HFF-Myc (cell line): Measurements from ENCODE around the gene TMEM151B.
A peak's percentile ranks its signal among the peaks of the same experiment; 100 is the strongest.

ENCODE experiments used
- DNase-seq: peaks from one replicate; pipeline ENCODE4 v3.0.0-alpha.2; 2011; ENCODE audit warnings: low read depth; ENCODE audit errors: extremely low read depth
- H3K4me3 ChIP-seq: replicated peaks from 2 replicates; pipeline ENCODE4 v1.5.1; 2011; ENCODE audit warnings: low read depth, mild to moderate bottlenecking, control low read depth, low read length
- TF ChIP-seq, protein P1 (sequence below): IDR thresholded peaks from 2 replicates; pipeline ENCODE4 v1.5.1; 2012; ENCODE audit warnings: mild to moderate bottlenecking, low read depth, low read length, control low read depth; ENCODE audit errors: missing control alignments

Gene TMEM151B

DNA sequence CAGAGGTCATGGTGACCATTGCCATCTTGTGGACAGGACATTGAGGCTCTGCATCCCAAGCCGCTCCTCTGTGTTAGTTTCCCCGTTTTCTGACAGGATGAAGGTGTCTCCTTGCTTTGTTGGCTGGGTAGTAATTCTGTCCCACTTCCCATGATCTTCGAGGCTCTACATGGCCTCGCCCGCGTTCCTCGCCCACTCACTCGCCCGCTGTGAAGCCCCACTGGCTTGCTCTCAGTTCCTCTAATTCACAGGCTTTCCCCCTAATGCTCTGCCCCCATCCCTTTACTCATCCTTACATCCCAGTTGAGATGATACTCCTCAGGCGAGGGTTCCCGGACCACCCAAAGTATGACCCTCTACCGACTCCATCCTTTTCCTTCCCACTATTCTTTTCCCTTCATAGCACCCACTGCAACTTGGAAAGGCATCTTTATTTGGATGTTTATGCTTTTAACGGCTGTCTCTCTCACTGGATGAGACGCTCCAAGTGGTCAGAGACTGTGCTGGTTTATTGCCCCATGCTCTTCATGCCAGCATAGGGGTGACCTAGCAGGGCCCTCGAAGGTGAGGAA lies 12.4 kb upstream of the TMEM151B start:
- peak overlapping the region; percentile 93 for H3K4me3 ChIP-seq
- TF ChIP-seq, protein P1, sequence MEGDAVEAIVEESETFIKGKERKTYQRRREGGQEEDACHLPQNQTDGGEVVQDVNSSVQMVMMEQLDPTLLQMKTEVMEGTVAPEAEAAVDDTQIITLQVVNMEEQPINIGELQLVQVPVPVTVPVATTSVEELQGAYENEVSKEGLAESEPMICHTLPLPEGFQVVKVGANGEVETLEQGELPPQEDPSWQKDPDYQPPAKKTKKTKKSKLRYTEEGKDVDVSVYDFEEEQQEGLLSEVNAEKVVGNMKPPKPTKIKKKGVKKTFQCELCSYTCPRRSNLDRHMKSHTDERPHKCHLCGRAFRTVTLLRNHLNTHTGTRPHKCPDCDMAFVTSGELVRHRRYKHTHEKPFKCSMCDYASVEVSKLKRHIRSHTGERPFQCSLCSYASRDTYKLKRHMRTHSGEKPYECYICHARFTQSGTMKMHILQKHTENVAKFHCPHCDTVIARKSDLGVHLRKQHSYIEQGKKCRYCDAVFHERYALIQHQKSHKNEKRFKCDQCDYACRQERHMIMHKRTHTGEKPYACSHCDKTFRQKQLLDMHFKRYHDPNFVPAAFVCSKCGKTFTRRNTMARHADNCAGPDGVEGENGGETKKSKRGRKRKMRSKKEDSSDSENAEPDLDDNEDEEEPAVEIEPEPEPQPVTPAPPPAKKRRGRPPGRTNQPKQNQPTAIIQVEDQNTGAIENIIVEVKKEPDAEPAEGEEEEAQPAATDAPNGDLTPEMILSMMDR = no peak
- no peak for DNase-seq

DNA sequence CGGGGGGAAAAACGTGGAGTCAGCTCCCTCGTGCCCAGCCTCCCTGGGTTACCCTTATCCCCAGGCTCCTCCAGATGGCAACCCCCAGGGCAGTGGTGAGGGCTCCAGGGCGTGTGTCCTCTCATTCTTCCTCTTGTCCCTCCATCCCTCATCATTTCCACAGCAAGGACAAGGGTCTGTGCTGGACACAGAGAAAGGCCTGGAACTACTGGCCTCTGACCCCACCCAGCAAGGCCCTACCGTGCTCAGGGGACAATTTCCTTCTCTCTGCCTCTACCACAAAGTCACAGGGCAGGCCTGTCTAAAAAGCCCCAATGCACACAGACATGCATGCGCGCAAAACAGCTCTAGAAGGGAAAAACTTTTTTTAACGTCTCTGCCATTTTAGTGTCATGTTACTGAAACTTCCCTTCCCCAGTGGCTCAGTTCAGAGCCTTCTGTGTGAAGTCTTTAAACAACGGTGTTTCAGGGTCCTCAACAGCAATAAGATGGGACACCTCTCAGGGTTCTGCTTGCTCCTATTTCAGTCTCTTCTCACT lies 11.9 kb upstream of the TMEM151B start:
- no peak overlapping the region for H3K4me3 ChIP-seq
- DNase-seq = no peak
- TF ChIP-seq, protein P1 = no peak

DNA sequence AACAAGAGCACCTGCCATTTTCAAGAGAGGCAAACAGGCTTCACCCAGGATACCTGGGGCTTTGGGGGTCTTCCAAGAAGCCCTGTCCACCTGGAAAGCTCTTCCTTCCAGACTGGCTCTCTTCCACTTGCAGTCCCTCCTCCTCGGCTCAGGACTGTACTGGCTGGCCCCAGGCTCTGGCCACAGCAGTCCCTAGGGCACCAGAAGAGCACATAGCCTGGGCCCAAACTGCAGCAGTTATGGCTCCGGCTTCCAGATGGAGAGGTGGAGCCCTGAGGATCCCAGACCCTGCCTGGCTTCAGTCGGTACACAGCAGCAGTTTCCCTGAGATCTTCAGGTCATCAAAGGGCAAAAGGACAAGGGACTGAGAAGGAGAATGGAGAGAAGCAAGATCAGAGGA lies 11.3 kb upstream of the TMEM151B start:
- no peak for DNase-seq
- TF ChIP-seq, protein P1 = no peak
- no peak overlapping the region for H3K4me3 ChIP-seq

DNA sequence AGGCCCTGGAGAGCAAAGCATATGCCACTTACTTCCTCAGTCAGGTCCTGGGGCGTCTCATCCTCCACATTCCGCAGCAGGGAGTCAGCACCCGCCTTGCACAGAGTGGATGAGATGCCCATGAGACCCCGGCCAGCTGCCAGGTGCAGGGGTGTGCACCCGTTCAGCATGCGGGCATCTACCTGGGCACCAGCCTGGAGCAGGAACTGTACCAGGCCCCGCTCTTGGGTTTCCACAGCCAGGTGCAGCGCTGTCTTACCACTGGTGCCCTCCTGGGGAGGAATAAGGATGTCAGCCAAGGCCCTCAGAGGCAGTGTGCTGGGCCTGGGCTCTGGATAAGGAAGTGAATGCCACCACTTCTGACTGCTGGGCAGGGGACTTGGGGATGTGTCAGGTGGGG lies 10.2 kb upstream of the TMEM151B start:
- DNase-seq = no peak
- TF ChIP-seq, protein P1 = no peak
- H3K4me3 ChIP-seq = no peak overlapping the region

DNA sequence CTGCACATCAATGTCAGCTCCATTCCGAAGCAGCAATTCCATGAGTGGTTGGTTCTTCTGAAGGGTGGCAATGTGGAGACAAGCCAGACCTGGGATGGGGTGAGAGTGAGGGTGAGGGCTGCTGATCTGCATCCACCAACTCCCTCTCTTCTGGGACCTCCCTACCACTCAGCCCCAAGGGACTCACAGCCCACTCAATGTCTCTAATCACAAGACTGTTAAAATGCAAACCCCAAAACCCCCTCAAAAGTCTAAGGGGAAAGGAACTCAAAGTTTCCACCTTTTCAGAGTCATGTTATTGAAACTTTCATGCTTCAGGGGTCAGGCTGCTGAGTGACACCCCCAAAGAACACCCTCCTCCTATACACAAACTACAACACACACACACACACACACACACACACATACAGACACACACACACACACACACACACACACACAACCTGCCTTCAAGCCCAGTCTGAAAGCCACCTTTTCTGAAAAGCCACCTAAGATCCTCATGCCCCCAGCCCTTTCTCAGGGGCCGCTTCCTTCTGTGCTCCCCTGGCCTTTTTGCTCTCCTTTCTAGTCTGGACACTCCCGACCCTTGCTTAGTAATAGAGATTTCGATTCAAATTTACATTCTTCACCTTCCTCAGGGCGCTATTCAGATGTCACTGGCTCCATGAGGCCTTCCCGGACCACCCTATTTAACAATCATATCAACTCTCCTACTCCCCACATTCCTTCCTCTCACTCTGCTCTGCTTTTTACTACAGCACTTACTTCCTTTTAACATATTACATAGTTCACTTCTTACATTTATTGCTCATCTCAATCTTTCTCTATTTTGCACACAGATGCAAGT lies 9.6 kb upstream of the TMEM151B start:
- H3K4me3 ChIP-seq = no peak overlapping the region
- TF ChIP-seq, protein P1 = no peak
- DNase-seq = no peak

DNA sequence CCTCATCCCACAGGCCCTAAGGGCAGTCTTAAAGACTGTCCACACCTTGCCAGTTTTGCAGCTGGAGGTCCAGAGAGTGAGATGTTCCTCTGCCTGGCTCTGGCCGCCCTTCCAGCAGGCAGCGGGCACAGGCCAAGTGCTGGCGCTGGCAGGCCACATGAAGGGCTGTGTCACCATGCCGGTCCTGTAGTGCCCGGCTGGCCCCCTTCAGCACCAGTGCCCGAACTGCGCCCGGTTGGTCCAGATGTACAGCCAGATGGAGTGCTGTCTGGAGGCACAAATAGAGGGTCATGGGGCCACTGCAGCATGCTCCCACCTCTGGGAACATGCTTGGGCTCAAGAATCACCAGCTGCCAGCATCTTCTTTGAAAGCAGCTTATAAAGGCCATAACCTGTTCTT lies 8.7 kb upstream of the TMEM151B start:
- DNase-seq = no peak
- TF ChIP-seq, protein P1 = no peak
- H3K4me3 ChIP-seq = no peak overlapping the region
